Subcutaneous abdominal adipose tissue (tissue), 5 donors: ENCODE data around the gene TBCE.

Source experiments
- H3K27ac ChIP-seq: one replicate; pipeline ENCODE4 v1.7.0; 2013; ENCODE audit warnings: low read depth, mild to moderate bottlenecking, inconsistent platforms, low read length, moderate library complexity
- H3K27me3 ChIP-seq, 5 donors: one replicate each; pipeline ENCODE4 v1.7.0; 2013; ENCODE audit warnings: low read length in 5 of 5, inconsistent platforms in 1 of 5; ENCODE audit not compliant: control insufficient read depth in 5 of 5, insufficient read depth in 4 of 5
- H3K36me3 ChIP-seq, 5 donors: one replicate each; pipeline ENCODE4 v1.7.0; 2013; ENCODE audit warnings: low read length in 5 of 5; ENCODE audit not compliant: control insufficient read depth in 5 of 5, insufficient read depth in 5 of 5
- H3K4me1 ChIP-seq, 5 donors: one replicate each; pipeline ENCODE4 v1.7.0; 2013; ENCODE audit warnings: low read length in 5 of 5, mild to moderate bottlenecking in 3 of 5, moderate library complexity in 1 of 5; ENCODE audit not compliant: control insufficient read depth in 5 of 5, insufficient read depth in 5 of 5
- H3K4me3 ChIP-seq, 5 donors: one replicate each; pipeline ENCODE4 v1.7.0; 2013; ENCODE audit warnings: low read length in 5 of 5, low read depth in 1 of 5
- H3K9ac ChIP-seq, 5 donors: one replicate each; pipeline ENCODE4 v1.7.0; 2013; ENCODE audit warnings: low read length in 5 of 5, mild to moderate bottlenecking in 4 of 5, moderate library complexity in 3 of 5
- H3K9me3 ChIP-seq, 5 donors: one replicate each; pipeline ENCODE4 v1.7.0; 2013; ENCODE audit warnings: low read length in 5 of 5; ENCODE audit not compliant: control insufficient read depth in 5 of 5
- donor health status: healthy.
- donor health status: healthy.
- donor health status: healthy.
- donor health status: healthy.
- donor health status: healthy.

The TBCE gene

GRCh38 chr1:235491644-235492043, 124.4 kb downstream of the TBCE start:
- no peak overlapping the region for H3K9ac ChIP-seq
- no peaks in the 10 kb centered on the region for H3K9me3 ChIP-seq
- peaks cover 12 to 30% (median 25%) of the 10 kb centered on the region in 5 donors for H3K36me3 ChIP-seq
- H3K27ac ChIP-seq, result no peak overlapping the region
- H3K4me1 ChIP-seq, result no peaks in the 10 kb centered on the region
- H3K4me3 ChIP-seq, result no peak overlapping the region
- H3K27me3 ChIP-seq, result no peaks in the 10 kb centered on the region

GRCh38 chr1:235494531-235494930, 127.3 kb downstream of the TBCE start:
- Histone ChIP-seq H3K9ac (no peak overlapping the region), H3K36me3 (peaks cover 12 to 25% (median 18%) of the 10 kb centered on the region in 5 donors), H3K4me3 (no peak overlapping the region), H3K27ac (no peak overlapping the region), H3K9me3 (no peaks in the 10 kb centered on the region), H3K27me3 (no peaks in the 10 kb centered on the region), H3K4me1 (no peaks in the 10 kb centered on the region)

- H3K9me3 ChIP-seq, result no peaks in the 10 kb centered on the region
- no peaks in the 10 kb centered on the region for H3K27me3 ChIP-seq
- H3K9ac ChIP-seq, result no peak overlapping the region
- no peaks in the 10 kb centered on the region for H3K4me1 ChIP-seq
- no peak overlapping the region for H3K27ac ChIP-seq
- no peak overlapping the region for H3K4me3 ChIP-seq
- H3K36me3 ChIP-seq, result peaks cover 12 to 25% (median 18%) of the 10 kb centered on the region in 5 donors
These were observed 127.8 kb downstream of the TBCE start for GRCh38 chr1:235495030-235495429.

- Histone ChIP-seq H3K27ac (no peak overlapping the region), H3K9ac (no peak overlapping the region), H3K36me3 (peaks cover 12 to 25% (median 18%) of the 10 kb centered on the region in 5 donors), H3K4me3 (no peak overlapping the region), H3K9me3 (no peaks in the 10 kb centered on the region), H3K27me3 (no peaks in the 10 kb centered on the region), H3K4me1 (no peaks in the 10 kb centered on the region)
These were observed 128.3 kb downstream of the TBCE start for GRCh38 chr1:235495551-235495950.

- Histone ChIP-seq H3K9ac (no peak overlapping the region), H3K27ac (no peak overlapping the region), H3K27me3 (no peaks in the 10 kb centered on the region), H3K36me3 (no peaks in the 10 kb centered on the region), H3K4me3 (no peak overlapping the region), H3K9me3 (no peaks in the 10 kb centered on the region), H3K4me1 (peaks cover 4 to 24% (median 14%) of the 10 kb centered on the region in 5 donors)
These were observed 133.8 kb downstream of the TBCE start for GRCh38 chr1:235500971-235501540.
